Transverse colon (tissue), 3 donors: Measurements from ENCODE around the gene NDRG3.

ENCODE experiments used
- POLR2A ChIP-seq: fragments of 450-650 bp; IDR thresholded peaks from one replicate; pipeline ENCODE4 v1.6.1; 2016; ENCODE audit warnings: antibody characterized with exemption, mild to moderate bottlenecking, moderate library complexity
- TF ChIP-seq, protein P1 (sequence below), 5 experiments: fragments of 200-600 bp in 3 of 5; fragments of 450-650 bp in 2 of 5; sonication (generic) in 3 of 5; IDR thresholded peaks; 1 replicate in 2 of 5; 2 replicates in 3 of 5; pipeline ENCODE4 v1.5.1; 2016 to 2017; ENCODE audit warnings: antibody characterized with exemption in 5 of 5, inconsistent platforms in 3 of 5, mild to moderate bottlenecking in 2 of 5, moderate library complexity in 1 of 5

DNA sequence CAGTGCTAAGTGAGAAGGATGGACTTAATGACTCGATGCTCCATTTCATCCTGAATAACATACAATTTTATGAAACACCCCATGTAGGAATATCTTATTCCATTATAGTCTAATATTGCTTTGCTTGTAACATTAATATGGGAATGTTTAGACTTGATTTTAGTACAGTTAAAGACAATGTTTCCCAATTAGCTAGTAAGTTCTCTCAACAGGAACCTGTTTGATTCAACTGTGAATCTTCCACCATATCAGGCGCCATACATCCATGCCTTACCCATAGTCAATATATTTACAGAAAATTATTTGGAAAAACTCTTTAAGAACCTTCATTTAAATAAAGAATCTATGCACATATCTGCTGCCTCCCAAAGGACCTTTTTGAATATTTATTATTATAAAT lies 3.3 kb downstream of the NDRG3 start:
- TF ChIP-seq, protein P1, sequence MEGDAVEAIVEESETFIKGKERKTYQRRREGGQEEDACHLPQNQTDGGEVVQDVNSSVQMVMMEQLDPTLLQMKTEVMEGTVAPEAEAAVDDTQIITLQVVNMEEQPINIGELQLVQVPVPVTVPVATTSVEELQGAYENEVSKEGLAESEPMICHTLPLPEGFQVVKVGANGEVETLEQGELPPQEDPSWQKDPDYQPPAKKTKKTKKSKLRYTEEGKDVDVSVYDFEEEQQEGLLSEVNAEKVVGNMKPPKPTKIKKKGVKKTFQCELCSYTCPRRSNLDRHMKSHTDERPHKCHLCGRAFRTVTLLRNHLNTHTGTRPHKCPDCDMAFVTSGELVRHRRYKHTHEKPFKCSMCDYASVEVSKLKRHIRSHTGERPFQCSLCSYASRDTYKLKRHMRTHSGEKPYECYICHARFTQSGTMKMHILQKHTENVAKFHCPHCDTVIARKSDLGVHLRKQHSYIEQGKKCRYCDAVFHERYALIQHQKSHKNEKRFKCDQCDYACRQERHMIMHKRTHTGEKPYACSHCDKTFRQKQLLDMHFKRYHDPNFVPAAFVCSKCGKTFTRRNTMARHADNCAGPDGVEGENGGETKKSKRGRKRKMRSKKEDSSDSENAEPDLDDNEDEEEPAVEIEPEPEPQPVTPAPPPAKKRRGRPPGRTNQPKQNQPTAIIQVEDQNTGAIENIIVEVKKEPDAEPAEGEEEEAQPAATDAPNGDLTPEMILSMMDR (IDR thresholded peaks at IDR 0.05) = no peak
- TF ChIP-seq POLR2A = no peak
